Breast epithelium (tissue), 3 donors: ENCODE results near the gene SLC4A1AP.

Source experiments
- POLR2A ChIP-seq: fragments of 450-650 bp; IDR thresholded peaks from one replicate; pipeline ENCODE4 v1.6.1; 2016; ENCODE audit warnings: antibody characterized with exemption, mild to moderate bottlenecking, moderate library complexity
- TF ChIP-seq, protein P1 (sequence below), 3 donors: fragments of 450-650 bp; IDR thresholded peaks; one replicate each; pipeline ENCODE4 v1.5.1; 2016 to 2017; ENCODE audit warnings: antibody characterized with exemption in 3 of 3, mild to moderate bottlenecking in 3 of 3, moderate library complexity in 3 of 3

DNA sequence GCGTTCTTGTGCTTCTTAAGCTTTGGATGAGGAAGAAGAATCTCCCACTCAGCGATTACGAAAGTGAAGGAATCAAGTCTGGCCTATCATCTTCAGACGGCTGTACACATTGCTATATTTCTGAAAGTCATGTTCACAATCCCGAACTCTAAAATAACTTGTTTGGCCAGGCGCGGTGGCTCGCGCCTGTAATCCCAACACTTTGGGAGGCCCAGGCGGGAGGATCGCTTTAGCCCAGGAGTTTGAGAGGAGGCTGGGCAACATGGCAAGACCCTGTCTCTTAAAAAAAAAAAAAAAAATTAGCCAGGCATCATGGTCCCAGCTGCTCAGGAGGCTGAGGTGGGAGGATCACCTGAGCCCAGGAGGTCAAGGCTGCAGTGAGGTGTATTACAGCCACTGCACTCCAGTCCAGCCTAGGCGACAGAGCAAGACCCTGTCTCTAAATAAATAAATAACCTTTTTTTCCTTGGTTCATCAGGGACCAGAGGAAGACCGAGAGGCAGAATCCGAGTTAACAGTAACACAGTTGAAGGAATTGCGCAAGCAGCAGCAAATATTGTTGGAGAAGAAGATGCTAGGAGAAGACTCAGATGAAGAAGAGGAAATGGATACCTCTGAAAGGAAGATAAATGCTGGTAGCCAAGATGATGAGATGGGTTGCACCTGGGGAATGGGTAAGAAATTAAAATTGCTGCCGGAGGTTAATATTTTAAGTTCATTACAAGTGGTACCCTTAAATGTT, 1.1 kb downstream of the SLC4A1AP start:
- TF ChIP-seq, protein P1, sequence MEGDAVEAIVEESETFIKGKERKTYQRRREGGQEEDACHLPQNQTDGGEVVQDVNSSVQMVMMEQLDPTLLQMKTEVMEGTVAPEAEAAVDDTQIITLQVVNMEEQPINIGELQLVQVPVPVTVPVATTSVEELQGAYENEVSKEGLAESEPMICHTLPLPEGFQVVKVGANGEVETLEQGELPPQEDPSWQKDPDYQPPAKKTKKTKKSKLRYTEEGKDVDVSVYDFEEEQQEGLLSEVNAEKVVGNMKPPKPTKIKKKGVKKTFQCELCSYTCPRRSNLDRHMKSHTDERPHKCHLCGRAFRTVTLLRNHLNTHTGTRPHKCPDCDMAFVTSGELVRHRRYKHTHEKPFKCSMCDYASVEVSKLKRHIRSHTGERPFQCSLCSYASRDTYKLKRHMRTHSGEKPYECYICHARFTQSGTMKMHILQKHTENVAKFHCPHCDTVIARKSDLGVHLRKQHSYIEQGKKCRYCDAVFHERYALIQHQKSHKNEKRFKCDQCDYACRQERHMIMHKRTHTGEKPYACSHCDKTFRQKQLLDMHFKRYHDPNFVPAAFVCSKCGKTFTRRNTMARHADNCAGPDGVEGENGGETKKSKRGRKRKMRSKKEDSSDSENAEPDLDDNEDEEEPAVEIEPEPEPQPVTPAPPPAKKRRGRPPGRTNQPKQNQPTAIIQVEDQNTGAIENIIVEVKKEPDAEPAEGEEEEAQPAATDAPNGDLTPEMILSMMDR (IDR thresholded peaks at IDR 0.05), result no peak
- TF ChIP-seq POLR2A, result no peak
